AML-193 (cell line): Measurements from ENCODE around the gene CYP1B1.
"Not testable (repeated sequence)": the region's sequence is repeated elsewhere in the genome, so short reads cannot be mapped to it uniquely, and the experiment has no call there.

ENCODE experiments used
- DNase-seq, 2 experiments: peaks; one replicate each; lab custom pipeline; 2025; lab: John Stamatoyannopoulos, UW

CYP1B1 gene

DNA sequence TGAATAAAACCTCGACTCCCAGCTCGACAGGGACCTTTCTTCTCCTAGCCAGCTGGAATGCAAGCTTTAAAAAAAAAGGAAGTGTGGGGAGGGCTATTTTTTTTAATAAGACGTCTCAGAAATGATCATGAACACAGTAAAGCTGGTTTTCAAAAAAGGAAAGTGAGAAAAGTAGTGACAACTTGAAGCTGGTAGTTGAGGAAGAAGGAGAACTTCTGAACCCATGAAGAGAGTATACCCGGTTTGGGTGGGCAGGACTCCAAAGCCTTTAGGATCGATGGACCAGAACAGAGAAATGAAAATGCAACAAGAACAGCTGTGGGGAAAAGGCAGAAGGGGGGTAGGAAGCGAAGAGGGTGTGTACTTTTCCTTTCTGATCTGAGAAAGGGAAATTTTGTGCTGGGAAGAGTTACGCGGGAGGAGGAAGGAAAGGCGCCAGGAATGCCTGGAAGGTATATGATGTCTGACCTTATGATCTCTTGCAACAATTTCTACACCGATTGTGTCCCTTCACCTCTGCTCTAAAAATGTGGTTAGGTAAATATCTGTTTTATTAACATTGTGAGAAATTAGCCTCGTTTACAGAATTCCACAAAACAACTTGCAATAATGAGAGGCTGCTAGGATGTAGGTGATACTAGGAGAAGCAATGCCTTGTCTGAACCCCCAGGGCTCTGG lies 22.6 kb upstream of the CYP1B1 start:
- DNase-seq = no peak

DNA sequence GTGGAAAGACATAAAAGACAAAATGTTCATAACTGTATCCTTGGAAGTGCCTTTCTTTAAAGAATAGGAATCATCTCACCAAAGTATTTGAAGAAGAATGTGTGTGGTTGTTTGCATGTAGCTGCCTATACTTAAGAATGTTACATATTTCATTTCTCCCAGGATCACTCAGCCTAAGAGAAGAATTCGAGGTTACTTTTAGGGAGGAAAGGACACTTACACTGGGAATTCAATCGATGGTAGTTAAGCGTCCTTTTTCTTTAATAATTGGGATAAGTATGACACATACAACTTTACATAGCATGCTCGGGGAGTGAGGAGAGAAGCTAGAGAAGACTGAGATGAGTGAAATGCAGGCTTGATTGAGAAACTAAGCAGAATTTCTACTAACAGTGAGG lies 22.0 kb upstream of the CYP1B1 start:
- DNase-seq = no peak

DNA sequence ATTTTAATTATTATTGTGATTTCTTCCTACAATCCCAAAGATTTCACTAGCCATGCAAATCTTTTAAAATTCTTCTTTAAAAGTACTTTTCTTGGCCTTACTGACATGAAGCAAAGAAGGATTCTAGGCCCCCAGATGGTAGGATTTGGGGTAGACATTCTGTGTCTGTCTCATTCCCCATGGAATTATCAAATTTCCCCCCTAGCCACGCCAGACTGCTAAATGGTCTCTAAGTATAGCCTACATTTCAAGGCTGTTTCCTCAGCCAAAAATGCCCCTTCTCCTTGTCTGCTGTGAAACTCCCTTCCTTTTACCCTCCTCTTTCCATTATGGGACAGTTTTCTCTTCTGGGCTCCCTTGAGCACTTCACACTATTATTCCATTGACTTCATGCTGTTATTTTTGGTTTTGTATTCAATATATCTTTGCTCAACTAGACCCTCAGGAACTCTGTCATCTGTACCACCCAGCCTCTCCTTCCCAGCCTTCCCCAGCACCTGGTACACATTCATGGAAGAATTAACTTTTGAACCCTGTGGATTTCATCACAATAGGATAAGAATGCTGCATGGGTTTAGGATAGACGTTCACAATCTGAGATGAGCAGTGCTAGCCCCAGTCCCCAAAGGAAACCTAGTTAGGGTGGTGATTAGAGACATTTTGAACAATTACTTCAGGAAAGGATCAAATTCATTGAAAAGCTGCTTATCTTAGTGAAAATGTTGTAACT lies 21.5 kb upstream of the CYP1B1 start:
- DNase-seq = no peak

DNA sequence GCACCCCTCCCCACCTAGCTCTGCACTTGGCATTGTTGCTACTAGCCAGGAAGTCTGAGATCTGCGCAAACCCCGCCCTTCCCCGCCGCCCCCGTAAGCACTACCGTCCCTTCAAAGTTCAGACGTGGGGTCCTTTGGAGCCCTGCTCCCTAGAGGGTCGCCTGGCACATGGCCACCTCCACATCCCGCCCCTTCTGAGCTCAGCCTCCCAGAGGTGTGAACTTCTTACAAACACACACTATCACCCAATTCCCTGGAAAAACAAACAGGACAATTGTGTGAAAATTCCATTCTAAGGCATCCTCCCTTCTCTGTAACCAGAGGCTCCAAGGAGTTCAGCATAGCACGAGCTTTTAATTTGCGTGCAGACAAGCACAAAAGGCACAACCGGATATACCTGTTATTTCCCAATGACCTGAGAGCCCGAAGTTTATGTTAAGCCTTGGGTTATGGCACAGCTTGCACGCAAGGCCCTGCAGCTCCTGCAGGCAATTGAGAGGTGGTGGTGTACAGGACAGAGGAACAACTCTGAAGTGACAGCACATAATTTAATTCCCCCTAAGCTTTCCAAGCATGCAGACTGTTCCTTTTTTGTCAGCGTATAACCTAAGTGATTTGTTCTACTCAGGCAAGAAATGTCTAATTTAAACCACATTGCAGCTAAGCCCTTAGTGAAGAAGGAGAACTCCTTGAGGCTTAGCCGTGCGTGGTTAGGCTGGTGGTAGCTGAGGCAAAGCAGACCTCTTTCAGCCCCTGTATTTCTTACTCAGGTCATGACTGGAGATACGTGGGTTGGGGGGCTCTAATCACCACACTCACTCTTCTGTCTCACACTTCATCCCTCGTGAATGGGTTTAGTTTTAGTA lies 20.3 kb upstream of the CYP1B1 start:
- DNase-seq = no peak

DNA sequence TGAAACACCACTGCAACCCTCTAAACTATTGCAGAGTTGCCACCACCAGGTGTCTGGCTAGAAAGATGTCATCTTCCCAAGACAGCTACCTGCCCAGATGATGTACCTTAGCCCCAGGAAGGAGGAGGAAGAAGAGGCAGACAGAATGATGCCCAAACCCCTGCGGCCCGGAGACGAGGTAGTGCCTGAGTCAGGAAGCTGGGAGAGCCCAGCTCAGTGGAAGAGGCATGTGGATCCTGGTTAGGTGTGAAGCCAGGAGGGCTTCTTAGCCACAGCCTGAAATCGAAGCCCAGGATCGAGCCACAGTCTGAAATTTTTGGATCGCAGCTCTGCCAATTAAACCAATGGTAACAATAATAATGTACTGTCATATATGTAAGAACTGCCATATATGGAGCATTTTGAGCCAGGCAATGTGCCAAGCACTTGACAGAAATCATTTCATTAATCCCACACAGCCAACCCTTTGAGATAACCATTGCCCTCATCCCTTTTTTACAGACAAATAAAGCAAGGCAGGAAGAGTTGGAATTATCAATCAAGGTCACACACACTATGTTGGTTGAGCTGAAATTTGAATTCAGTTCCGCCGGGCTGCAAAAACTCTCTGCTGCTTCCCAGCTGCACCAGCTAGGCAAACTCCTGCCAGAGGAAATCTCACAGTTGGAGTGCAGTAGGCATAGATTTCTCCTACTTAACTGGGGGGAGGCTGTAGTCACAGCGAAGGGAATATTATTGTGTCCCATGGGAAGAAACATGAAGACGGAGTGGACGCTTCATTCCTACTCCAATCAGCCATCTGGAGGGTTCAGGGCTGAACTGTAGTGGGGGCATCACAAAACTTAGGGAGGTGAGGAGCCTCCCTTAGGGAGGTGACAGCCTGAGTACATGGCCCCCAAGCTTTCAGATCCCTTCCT lies 19.4 kb upstream of the CYP1B1 start:
- no peak for DNase-seq

DNA sequence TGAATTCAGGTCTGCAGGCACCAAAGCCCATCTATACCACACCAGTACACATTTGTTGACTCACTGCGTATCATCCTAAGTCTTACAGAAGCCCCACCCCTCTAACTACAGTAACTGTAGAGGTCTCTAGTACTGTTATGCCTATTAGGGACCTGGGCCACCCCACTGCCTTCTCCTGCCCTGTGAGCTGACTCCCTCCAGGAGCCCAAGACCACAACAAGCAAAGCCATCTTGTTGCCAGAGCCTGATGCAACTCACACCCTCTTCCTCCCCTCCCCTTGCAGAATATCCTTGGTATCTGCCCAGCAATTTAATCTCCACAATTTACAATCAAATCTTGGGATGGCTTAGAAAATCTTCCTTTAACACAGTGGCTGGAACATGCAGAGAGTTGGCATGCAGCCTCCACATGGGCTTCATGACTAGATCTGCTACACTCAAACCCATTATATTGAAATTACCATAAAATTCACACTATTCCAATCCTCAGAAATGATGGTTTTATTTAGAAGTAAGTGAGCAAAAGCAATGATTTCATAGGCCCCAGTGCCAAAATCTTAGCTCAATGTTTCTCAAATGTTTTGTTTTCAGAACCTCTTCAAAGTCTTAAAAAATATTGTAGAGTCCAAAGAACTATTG lies 17.7 kb upstream of the CYP1B1 start:
- no peak for DNase-seq

DNA sequence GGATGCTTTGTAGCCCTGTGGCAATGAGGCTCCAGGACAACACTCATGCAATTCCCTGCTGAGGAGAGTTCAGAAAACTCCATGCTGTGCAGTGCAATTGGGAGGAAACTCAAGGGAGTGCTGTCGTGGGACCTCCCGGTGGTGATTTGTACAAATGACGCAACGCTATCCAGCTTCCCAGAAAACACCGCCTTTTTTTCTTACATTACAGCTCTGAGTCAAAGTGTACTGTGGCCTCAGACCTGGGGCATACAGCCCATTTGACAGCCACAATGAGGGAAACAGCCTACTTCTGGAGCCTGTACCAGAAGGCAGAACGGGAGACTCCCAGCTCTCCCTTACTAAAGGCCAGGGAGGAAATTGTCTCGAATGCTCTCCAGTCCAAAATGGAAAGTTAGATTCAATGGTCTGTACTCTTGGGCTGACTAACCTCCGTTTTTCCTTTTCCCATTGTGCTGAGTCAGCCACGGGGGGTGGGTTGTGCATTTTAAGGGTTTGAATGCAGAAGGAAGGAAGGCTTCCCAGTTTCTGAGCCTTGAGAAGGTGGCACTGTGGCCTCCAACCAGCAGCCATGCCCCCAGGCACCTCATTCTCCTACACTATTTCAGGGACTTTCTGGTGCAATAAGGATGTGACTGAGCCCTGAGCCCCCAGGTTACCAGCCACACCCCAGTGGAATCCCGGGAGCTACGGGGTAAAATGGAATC lies 16.4 kb upstream of the CYP1B1 start:
- DNase-seq = no peak

DNA sequence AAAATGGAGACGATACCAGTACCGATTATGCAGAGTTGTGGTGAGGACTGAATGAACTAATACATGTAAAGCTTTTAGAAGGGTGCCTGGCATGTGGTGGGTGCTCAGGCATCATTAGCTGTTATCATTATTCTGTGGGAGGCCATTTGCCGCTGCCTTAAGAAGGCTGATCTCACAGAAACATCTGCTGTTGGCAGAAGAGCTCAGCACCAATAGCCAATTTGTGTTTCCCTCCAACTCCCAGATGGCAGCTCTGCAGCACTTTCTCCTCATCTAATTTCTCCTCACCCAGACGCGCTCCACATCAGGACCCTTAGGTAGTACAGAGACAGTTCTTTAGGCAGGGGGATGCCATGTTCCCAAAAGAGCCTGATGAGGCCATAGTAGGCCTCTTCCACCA lies 15.8 kb upstream of the CYP1B1 start:
- no peak for DNase-seq

DNA sequence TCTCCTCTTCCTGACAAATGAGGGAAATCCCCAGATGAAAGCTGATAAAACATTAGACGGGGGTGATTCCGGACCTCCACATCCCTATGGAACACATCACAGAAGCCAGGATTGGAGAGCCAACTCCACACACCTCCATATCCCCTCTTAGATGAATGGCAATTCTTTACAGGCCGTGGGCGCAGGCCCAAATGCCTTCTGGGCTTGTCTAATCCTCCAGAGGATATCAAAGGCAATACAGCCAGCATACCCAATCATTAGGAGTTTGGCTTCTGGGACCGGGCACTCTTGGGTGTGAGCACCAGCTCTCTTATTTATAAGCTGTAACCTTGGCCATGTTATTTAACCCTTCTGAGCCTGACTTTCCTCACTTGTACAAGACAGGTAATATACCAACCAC lies 15.0 kb upstream of the CYP1B1 start:
- no peak for DNase-seq

DNA sequence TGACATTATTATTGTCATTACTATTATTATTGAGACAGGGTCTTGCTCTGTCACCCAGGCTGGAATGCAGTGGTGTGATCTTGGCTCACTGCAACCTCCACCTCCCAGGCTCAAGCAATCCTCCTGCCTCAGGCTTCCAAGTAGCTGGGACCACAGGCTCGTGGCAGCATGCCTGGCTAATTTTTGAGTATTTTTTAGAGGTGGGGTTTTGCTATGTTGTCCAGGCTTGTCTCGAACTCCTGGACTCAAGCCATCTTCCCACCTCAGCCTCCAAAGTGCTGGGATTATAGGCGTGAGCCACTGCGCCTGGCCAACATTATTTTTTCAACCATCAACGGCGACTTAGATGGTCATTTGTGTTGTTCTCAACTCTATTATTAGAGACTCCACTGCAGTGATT lies 14.3 kb upstream of the CYP1B1 start:
- DNase-seq = not testable (repeated sequence)

DNA sequence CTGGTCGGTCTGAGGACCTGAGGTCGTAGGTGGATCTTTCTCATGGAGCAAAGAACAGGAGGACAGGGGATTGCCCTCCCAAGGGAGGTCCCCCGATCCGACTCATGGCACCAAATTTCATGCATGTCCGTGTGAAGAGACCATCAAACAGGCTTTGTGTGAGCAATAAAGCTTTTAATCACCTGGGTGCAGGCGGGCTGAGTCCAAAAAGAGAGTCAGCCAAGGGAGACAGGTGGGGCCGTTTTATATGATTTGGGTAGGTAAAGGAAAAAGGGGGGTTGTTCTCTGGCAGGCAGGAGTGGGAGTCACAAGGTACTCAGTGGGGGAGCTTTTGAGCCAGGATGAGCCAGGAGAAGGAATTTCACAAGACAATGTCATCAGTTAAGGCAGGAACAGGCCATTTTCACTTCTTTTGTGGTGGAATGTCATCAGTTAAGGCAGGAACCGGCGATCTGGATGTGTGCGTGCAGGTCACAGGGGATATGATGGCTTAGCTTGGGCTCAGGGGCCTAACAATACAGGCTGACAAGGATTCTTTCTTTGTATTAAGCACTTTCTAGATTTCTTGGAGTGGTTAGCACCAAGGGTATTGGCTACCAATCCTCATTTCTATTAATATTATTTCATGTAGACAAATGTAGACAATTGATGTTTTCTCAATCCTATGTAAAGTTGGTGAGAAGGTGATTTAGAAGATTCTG lies 10.2 kb upstream of the CYP1B1 start:
- not testable (repeated sequence) for DNase-seq

DNA sequence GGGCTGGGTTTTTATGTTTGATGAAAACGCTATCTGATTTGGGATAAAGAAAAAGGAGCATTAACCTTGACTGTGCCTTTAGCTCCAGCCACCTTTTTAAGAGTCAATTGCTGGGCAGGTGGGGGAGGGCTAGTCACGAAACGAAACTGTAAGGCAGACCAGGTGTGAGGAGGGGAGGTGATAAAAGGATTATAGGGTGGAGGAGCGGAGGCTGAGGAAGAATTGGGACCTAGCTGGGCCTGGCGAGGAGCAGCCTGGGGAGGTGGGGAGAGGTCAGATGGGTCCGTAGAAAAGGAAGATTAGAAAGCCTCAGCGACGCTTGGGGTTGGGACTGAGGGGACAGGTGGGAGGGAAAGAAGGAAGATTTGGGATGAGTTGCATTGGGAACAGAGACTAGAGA lies 8.6 kb upstream of the CYP1B1 start:
- DNase-seq = not testable (repeated sequence)

DNA sequence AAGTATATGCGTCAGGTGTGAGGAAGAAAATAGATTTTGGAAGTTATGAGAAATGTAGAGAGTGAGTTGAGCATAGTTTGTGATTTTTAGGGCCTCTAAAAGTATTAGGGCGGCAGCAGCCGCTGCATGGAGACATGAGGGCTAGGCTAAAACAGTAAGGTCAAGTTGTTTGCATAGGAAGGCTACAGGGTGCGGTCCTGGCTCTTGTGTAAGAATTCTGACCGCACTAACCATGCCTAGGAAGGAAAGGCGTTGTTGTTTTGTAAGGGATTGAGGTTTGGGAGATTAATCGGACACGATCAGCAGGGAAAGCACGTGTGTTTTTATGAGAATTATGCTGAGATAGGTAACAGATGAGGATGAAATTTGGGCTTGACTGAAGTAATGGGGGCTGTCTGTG lies 6.8 kb upstream of the CYP1B1 start:
- DNase-seq = not testable (repeated sequence)

DNA sequence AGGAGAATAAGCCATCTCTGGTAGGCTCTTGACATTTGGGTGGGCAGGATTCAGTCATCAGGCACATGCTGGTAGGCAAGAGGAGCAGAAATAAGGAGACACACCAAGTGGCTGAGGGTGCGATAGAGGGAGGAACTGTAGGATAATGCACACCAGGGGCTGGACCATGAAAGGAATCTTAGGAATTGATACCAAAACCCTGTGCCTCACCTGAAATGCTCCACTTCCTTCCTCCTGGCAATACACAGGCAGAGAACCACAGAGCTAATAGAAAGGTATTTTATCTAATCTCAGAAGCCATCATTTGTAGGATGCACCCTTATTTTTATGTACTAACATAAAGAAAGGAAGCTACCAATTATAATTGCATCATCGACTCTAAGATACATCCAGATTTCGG lies 4.4 kb upstream of the CYP1B1 start:
- DNase-seq = no peak

DNA sequence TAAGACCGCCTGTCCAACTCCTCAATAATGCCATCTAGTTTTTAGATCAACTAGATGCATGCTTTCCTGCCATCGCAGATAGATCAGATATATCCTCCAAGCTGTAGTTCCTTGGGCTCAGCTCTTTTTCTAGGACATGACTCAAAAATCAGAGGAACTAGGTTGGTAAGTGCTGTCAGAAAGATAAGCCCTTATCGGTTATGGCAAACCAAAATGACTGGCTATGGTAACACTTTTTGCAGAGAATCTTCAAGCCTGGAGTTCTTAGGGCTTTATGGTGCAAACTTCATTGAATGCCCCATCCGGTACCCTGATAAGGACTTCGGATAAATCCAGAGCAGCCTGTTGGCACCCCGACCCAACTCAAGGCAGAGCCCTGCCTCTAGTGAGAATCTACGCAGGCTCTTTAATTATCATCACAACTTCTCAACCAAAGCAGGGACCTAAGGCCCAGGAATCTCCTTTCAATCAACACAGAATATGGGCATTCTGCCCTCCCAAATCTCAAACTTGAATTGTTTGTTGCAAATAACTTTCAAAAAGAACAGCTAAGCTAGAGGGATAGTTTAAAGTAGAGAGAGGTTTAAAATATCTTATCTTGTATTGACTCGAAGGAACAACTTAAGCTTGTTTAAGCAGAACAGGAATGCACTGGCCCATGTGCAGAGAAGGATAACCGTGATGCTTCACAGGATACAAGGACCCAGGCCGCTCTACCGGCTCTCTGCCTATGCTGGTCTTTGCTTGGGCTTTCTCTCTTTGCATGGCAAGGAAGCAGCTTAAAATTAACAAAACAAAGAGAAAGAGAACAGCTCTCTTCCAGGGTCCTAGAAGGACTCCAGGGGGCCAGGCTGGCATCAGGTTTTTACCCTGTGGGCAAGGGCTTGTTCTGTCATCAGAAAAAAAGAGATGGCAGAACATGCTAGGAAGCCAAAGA lies 3.4 kb upstream of the CYP1B1 start:
- DNase-seq = no peak

DNA sequence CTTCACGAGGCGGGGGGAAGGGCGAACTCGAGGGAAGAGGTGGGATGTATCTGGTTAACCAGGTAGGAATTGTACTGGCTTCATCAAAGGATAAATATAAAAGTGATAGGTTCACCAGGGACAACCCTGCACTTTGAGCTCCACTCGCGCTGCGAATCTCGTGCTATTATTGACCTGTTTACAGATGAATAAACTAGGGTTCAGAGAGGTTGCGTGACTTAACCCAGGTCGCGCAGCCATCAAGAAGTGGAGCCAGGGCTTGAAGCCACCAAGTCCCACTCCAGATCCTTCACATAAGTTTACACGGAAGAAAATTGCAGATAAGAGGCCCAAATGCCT lies 1.4 kb upstream of the CYP1B1 start:
- DNase-seq = no peak

DNA sequence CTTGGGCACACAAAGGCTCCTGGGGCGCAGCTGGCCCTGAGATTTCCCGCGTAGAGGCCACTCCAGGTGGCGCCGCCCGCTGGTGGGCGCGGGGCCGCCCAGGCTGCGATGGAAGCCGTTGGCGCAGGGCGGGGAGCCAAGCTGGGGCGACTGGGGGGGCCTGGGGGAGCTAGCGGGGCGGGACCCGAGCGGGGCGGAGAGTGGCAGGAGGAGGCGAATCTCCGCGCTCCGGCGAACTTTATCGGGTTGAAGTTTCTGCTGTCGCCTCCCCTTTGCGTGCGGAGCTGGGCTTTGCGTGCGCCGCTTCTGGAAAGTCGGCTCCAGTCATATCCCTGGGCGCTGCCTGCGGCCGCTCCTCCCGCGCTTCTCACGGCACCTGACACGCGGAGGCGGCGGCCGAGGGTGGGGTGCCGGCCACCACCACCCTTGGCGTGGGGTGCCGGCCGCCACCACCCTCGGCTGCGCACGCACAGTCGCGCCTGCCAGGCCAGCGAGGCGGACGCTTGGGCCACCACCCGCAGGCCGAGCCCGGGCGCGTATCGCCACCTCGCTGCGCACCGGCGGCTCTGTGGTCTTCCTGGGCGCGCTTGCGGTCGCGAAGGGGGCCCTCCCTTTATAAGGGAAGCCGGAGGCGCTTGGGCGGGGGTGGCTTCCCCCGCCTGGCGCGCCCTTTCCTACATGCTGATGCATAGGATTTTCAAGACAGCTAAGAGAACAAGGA lies 919 bp upstream of the CYP1B1 start:
- DNase-seq = no peak

DNA sequence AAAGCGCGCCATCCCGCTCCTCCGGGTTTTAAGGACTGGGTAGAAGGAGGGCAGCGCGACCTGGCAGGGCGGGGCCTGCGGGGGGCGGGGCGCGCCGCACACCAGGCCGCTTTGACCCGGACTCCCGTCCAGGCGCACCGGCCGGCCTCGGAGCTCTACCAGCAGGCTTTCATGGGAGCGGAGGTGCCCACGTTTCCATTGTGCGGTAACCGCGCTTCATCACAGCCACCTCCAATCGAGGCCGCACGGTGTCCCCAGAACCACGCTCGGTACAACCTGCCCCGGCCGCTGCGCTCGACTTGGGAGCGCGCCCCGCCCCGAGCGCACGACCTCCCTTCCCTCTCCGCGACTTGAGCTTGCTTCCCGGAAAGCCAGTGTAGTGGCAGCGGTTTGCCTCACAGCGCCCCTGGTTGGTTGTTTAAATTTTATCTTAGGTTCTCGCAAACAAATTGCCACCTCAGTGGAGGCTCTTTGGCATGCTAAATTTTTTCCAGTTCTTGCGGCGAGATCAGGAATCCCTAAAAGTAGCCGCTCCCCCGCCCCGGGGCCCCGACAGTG lies 280 bp upstream of the CYP1B1 start:
- no peak for DNase-seq
